GM21529 (cell line): ENCODE results near the gene POLD2.

Source experiments
- ATAC-seq: cut with Tn5 transposase; IDR thresholded peaks from one replicate; pipeline ENCODE4 v1.9.1; 2021; ENCODE audit not compliant: unreplicated experiment

Gene POLD2

GRCh38 chr7:44152971-44153947, 29.9 kb upstream of the POLD2 start:
- no peak for ATAC-seq

- ATAC-seq, result no peak
These were observed 28.6 kb upstream of the POLD2 start for GRCh38 chr7:44151956-44152355.

GRCh38 chr7:44150966-44151941, 27.9 kb upstream of the POLD2 start:
- no peak for ATAC-seq

- peak; percentile 90 for ATAC-seq
These were observed 27.1 kb upstream of the POLD2 start for GRCh38 chr7:44150466-44150832.

GRCh38 chr7:44149571-44150465, 26.5 kb upstream of the POLD2 start:
- peak; percentile 23 for ATAC-seq

GRCh38 chr7:44148961-44149536, 25.7 kb upstream of the POLD2 start:
- ATAC-seq, result no peak

GRCh38 chr7:44148166-44148565, 24.8 kb upstream of the POLD2 start:
- no peak for ATAC-seq

- ATAC-seq, result no peak
These were observed 24.0 kb upstream of the POLD2 start for GRCh38 chr7:44147026-44147991.

- ATAC-seq, result no peak
These were observed 22.9 kb upstream of the POLD2 start for GRCh38 chr7:44145969-44146911.

GRCh38 chr7:44145479-44145968, 22.2 kb upstream of the POLD2 start:
- ATAC-seq, result no peak

- no peak for ATAC-seq
These were observed 21.7 kb upstream of the POLD2 start for GRCh38 chr7:44144968-44145478.

GRCh38 chr7:44144426-44144967, 21.1 kb upstream of the POLD2 start:
- ATAC-seq, result no peak

- ATAC-seq, result no peak
These were observed 20.4 kb upstream of the POLD2 start for GRCh38 chr7:44143646-44144250.

GRCh38 chr7:44142028-44142427, 18.7 kb upstream of the POLD2 start:
- no peak for ATAC-seq

- ATAC-seq, result no peak
These were observed 18.0 kb upstream of the POLD2 start, which contains the start of gene MYL7 for GRCh38 chr7:44141221-44141850. MYL7 (minus strand) TSS chr7:44141332; CDS start chr7:44141305, 27 bp downstream.

GRCh38 chr7:44140341-44140740, 17.0 kb upstream of the POLD2 start:
- no peak for ATAC-seq
